PFSK-1 (cell line): ENCODE measurements around the gene DRC3.

Source experiments
- FOXP2 ChIP-seq: optimal IDR thresholded peaks from 2 replicates; pipeline ENCODE3; 2011; ENCODE audit warnings: borderline replicate concordance, control low read depth, inconsistent platforms; ENCODE audit not compliant: insufficient read depth; ENCODE audit errors: extremely low read length, extremely low read depth
- POLR2AphosphoS5 ChIP-seq: IDR thresholded peaks from 2 replicates; pipeline ENCODE4 v1.6.1; 2012; ENCODE audit warnings: low read depth, mild to moderate bottlenecking, control low read depth, low read length, moderate library complexity
- SIN3A ChIP-seq: IDR thresholded peaks from 2 replicates; pipeline ENCODE4 v1.6.1; 2012; ENCODE audit warnings: mild to moderate bottlenecking, low read length, moderate library complexity, borderline replicate concordance; ENCODE audit not compliant: insufficient read depth
- TAF1 ChIP-seq: IDR thresholded peaks from 2 replicates; pipeline ENCODE4 v1.6.1; 2012; ENCODE audit warnings: low read length, control low read depth, borderline replicate concordance; ENCODE audit not compliant: insufficient read depth
- TF ChIP-seq, protein P1 (sequence below), 2 experiments: IDR thresholded peaks; 2 replicates each; pipeline versions ENCODE4 v1.6.1 to v1.8.0; 2011 to 2012; ENCODE audit warnings: low read depth in 2 of 2, low read length in 2 of 2, control low read depth in 1 of 2, inconsistent platforms in 1 of 2, mild to moderate bottlenecking in 1 of 2, moderate library complexity in 1 of 2; ENCODE audit not compliant: insufficient read depth in 1 of 2

The DRC3 gene

DNA sequence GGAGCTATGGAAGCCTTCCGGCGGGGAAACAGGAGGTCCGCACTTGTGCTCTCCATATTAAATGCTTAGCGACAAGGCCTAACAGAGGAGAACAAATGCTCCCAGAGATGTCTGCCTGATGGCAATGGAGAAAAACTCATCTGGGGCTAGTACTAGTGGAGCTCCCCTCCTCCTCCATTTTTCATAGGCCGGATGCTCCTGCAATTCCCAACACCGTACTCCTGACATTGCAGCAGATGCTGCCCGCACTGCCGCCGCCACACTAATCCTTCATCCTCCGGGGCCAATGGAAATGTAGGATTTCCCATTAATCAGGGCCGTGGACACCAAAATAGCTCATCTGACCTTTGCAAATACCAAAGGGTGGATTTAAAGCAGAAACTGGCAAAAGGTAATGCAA lies 27.9 kb upstream of the DRC3 start:
- no peak for TF ChIP-seq FOXP2
- no peak for TF ChIP-seq TAF1
- TF ChIP-seq, protein P1, sequence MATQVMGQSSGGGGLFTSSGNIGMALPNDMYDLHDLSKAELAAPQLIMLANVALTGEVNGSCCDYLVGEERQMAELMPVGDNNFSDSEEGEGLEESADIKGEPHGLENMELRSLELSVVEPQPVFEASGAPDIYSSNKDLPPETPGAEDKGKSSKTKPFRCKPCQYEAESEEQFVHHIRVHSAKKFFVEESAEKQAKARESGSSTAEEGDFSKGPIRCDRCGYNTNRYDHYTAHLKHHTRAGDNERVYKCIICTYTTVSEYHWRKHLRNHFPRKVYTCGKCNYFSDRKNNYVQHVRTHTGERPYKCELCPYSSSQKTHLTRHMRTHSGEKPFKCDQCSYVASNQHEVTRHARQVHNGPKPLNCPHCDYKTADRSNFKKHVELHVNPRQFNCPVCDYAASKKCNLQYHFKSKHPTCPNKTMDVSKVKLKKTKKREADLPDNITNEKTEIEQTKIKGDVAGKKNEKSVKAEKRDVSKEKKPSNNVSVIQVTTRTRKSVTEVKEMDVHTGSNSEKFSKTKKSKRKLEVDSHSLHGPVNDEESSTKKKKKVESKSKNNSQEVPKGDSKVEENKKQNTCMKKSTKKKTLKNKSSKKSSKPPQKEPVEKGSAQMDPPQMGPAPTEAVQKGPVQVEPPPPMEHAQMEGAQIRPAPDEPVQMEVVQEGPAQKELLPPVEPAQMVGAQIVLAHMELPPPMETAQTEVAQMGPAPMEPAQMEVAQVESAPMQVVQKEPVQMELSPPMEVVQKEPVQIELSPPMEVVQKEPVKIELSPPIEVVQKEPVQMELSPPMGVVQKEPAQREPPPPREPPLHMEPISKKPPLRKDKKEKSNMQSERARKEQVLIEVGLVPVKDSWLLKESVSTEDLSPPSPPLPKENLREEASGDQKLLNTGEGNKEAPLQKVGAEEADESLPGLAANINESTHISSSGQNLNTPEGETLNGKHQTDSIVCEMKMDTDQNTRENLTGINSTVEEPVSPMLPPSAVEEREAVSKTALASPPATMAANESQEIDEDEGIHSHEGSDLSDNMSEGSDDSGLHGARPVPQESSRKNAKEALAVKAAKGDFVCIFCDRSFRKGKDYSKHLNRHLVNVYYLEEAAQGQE (IDR thresholded peaks at IDR 0.05; ENCODE audit: insufficient read depth in 1 of 2, low read depth in 2 of 2, low read length in 2 of 2) = no peak
- TF ChIP-seq SIN3A = no peak
- no peak for TF ChIP-seq POLR2AphosphoS5

DNA sequence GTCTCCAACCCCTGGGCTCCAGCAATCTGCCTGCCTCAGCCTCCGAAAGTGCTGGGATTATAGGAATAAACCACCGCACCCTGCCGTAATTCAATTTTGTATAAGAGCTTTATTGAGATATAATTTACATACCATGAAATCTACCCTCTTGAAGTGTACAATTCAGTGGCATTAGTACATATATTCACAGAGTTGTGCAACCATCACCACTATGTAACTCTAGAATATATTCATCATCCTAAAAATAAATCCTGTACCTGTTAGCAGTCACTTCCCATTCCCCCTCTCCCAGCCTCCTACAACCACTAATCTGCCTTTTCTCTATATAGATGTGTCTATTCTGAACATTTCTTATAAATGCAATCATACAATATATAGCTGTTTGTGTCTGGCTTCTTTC lies 26.6 kb upstream of the DRC3 start:
- no peak for TF ChIP-seq TAF1
- no peak for TF ChIP-seq SIN3A
- TF ChIP-seq FOXP2 = no peak
- TF ChIP-seq, protein P1 (IDR thresholded peaks at IDR 0.05; ENCODE audit: insufficient read depth in 1 of 2, low read depth in 2 of 2, low read length in 2 of 2) = no peak
- no peak for TF ChIP-seq POLR2AphosphoS5

DNA sequence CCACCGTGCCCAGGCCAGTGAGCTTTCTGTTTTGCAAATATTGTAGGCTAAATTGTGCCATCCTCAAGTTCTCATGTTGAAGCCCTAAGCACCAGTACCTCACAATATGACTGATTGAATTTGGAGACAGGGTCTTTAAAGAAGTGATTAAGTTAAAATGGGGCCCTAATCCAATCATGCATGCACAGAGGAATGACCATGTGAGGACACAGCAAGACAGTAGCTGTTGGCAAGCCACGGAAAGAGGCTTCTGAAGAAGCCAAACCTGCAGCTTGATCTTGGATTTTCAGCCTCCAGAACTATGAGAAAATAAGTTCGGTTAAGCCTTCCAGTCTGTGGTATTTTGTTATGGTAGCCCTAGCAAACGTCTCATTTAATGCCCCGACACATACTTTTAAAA lies 25.4 kb upstream of the DRC3 start:
- TF ChIP-seq TAF1 (no peak), POLR2AphosphoS5 (no peak), SIN3A (no peak)
- TF ChIP-seq, protein P1 (IDR thresholded peaks at IDR 0.05; ENCODE audit: insufficient read depth in 1 of 2, low read depth in 2 of 2, low read length in 2 of 2) = no peak

DNA sequence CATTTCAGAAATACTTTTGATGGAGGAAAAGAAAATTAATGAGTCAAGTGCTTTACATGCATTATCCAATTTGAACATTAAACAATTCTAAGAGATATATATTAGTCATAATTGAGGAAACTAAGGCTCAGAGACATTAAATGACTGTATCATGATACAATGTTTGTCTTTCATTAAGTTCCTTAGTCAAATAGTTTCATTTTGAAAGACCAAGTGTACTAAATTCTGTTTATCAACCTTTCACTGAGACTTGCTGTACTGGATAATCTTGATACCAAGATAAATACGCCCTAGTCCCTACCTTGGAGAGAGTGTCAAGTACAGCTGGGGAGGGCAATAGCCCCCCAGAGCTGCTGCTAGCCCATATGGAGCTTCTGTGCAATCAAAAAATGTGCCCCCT lies 24.7 kb upstream of the DRC3 start:
- TF ChIP-seq TAF1 (no peak), SIN3A (no peak), FOXP2 (no peak), POLR2AphosphoS5 (no peak)
- TF ChIP-seq, protein P1 (IDR thresholded peaks at IDR 0.05; ENCODE audit: insufficient read depth in 1 of 2, low read depth in 2 of 2, low read length in 2 of 2) = no peak

DNA sequence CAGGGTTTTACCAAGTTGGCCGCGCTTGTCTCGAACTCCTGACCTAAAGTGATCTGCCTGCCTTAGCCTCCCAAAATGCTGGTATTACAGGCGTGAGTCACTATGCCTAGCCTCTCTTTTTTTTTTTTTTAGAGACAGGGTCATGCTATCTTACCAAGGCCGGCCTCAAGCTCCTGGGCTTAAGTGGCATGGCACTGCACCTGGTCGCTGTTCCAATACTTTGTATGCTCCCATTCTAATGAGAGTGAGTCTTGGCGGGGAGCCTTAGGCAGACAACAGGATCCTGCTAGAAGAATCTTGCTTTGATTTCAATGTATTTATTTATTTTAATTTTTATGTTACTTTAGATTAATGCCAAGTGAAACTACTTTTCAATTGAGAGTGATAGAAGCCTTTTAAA lies 22.3 kb upstream of the DRC3 start:
- no peak for TF ChIP-seq SIN3A
- TF ChIP-seq POLR2AphosphoS5 = no peak
- no peak for TF ChIP-seq FOXP2
- TF ChIP-seq, protein P1 (IDR thresholded peaks at IDR 0.05; ENCODE audit: insufficient read depth in 1 of 2, low read depth in 2 of 2, low read length in 2 of 2) = no peak
- no peak for TF ChIP-seq TAF1
